HL-60 (cell line): ENCODE data around the gene TMEM145.

Experiments used
- DNase-seq, 2 experiments: peaks; one replicate each; pipeline ENCODE4 v3.0.0-alpha.2; 2010 to 2020; ENCODE audit warnings: low read depth in 1 of 2, low spot score in 1 of 2
- H3K27ac ChIP-seq: fragments of 250-450 bp; sonication (Bioruptor Pico); replicated peaks from 2 replicates; pipeline ENCODE4 v1.5.1; 2020; ENCODE audit warnings: mild to moderate bottlenecking, moderate library complexity
- H3K27me3 ChIP-seq: fragments of 250-450 bp; sonication (Bioruptor Pico); 2 replicates; pipeline ENCODE4 v1.5.1; 2021; ENCODE audit warnings: mild to moderate bottlenecking, moderate library complexity; ENCODE audit not compliant: insufficient read depth, poor library complexity, severe bottlenecking
- H3K4me3 ChIP-seq: replicated peaks from 2 replicates; pipeline ENCODE4 v1.5.1; 2011; ENCODE audit warnings: mild to moderate bottlenecking, control low read depth, low read length; ENCODE audit not compliant: insufficient read depth
- GABPA ChIP-seq: IDR thresholded peaks from 2 replicates; pipeline ENCODE4 v1.6.1; 2012; ENCODE audit warnings: low read depth
- POLR2AphosphoS5 ChIP-seq: IDR thresholded peaks from 2 replicates; pipeline ENCODE4 v1.6.1; 2012; ENCODE audit warnings: low read depth
- REST ChIP-seq: IDR thresholded peaks from 2 replicates; pipeline ENCODE4 v1.6.1; 2012; ENCODE audit warnings: low read depth; ENCODE audit not compliant: insufficient replicate concordance
- SPI1 ChIP-seq: IDR thresholded peaks from 2 replicates; pipeline ENCODE4 v1.6.1; 2012; ENCODE audit warnings: low read depth, mild to moderate bottlenecking, borderline replicate concordance
- TF ChIP-seq, protein P1 (sequence below): IDR thresholded peaks from one replicate; pipeline ENCODE4 v1.5.1; 2011; ENCODE audit warnings: low read length, control low read depth, inconsistent platforms; ENCODE audit not compliant: insufficient read depth

The TMEM145 gene

GRCh38 chr19:42276821-42277220 lies 36.3 kb upstream of the TMEM145 start:
- no peak overlapping the region for H3K4me3 ChIP-seq
- H3K27ac ChIP-seq, result no peak overlapping the region
- DNase-seq, result no peak
- TF ChIP-seq REST (no peak), GABPA (no peak), SPI1 (no peak), POLR2AphosphoS5 (no peak)
- TF ChIP-seq, protein P1, sequence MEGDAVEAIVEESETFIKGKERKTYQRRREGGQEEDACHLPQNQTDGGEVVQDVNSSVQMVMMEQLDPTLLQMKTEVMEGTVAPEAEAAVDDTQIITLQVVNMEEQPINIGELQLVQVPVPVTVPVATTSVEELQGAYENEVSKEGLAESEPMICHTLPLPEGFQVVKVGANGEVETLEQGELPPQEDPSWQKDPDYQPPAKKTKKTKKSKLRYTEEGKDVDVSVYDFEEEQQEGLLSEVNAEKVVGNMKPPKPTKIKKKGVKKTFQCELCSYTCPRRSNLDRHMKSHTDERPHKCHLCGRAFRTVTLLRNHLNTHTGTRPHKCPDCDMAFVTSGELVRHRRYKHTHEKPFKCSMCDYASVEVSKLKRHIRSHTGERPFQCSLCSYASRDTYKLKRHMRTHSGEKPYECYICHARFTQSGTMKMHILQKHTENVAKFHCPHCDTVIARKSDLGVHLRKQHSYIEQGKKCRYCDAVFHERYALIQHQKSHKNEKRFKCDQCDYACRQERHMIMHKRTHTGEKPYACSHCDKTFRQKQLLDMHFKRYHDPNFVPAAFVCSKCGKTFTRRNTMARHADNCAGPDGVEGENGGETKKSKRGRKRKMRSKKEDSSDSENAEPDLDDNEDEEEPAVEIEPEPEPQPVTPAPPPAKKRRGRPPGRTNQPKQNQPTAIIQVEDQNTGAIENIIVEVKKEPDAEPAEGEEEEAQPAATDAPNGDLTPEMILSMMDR, result no peak
- H3K27me3 ChIP-seq, result no peaks in the 10 kb centered on the region

DNA sequence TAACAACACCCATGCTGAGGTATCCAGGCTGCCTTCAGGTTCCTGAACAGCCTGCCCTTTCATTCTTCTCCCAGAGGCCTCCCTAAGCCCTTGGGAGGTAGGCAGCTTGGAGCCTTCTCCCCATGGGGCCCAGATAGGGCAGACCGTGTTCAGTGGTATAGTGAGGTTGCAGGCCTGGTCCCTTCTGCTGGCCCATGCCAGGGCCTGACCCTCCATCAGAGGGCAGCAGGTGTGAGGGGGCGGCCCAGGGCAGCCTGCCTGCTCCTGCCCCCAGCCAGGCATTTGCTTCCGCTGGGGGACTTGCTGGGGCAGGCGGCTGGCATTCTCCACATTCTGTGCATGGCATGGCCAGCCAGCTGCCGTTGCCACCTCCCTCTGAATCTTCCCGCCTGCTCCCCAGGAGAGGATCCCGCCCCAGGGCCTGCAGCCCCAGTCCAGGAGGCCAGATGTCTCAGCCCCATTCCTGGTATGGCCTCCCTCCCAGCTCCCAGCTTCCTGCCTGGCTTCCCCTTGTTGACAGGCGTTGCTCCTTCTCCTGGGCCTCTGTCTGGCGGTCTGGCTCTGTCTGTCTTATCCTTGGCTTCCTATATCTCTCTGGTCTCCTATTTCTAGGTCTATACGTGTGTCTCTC lies 35.2 kb upstream of the TMEM145 start:
- no peak for DNase-seq
- Histone ChIP-seq H3K27me3 (no peaks in the 10 kb centered on the region), H3K27ac (no peak overlapping the region), H3K4me3 (no peak overlapping the region)
- TF ChIP-seq, protein P1, result no peak
- TF ChIP-seq REST (no peak), POLR2AphosphoS5 (no peak), GABPA (no peak), SPI1 (no peak)

GRCh38 chr19:42278452-42279154 lies 34.5 kb upstream of the TMEM145 start:
- Histone ChIP-seq H3K27me3 (no peaks in the 10 kb centered on the region), H3K4me3 (no peak overlapping the region), H3K27ac (no peak overlapping the region)
- TF ChIP-seq SPI1 (no peak), POLR2AphosphoS5 (no peak), REST (no peak), GABPA (no peak)
- TF ChIP-seq, protein P1, result no peak
- DNase-seq, result no peak
